ENCODE results near the gene RNU4-1. TPM values are rescaled to one million over a fixed set of nuclear protein-coding genes. Genes with fewer than 3 reads are reported as not detected.

Gene RNU4-1
- total RNA-seq, 1 donor from 2014 or later: 1,499 TPM

Other genes with a start within 250 kb of the RNU4-1 start
- gene RAB35, start 176.5 kb downstream of the RNU4-1 start, total RNA-seq: 25.6 TPM
- gene GCN1, start 98.5 kb downstream of the RNU4-1 start, total RNA-seq: 35.7 TPM
- gene RPLP0, start 92.1 kb downstream of the RNU4-1 start, total RNA-seq: 892 TPM
- 63.7 TPM for gene PXN, start 27.5 kb downstream of the RNU4-1 start, total RNA-seq
- gene RNU4-2, start 1.3 kb downstream of the RNU4-1 start, total RNA-seq: 12,991 TPM
- 9.0 TPM for gene SIRT4, start 9.1 kb upstream of the RNU4-1 start, total RNA-seq
- not detected for gene PLA2G1B, start 34.5 kb upstream of the RNU4-1 start, total RNA-seq
- gene MSI1, start 75.9 kb upstream of the RNU4-1 start, total RNA-seq: 6.4 TPM
- gene COX6A1, start 144.9 kb upstream of the RNU4-1 start, total RNA-seq: 135 TPM
- gene TRIAP1, start 153.1 kb upstream of the RNU4-1 start, total RNA-seq: 16.1 TPM
- gene GATC, start 153.2 kb upstream of the RNU4-1 start, total RNA-seq: 12.1 TPM
- 40.1 TPM for gene SRSF9, start 176.5 kb upstream of the RNU4-1 start, total RNA-seq
- 166 TPM for gene DYNLL1, start 202.9 kb upstream of the RNU4-1 start, total RNA-seq
- 42.9 TPM for gene COQ5, start 235.9 kb upstream of the RNU4-1 start, total RNA-seq
- 294 TPM for gene RNF10, start 241.1 kb upstream of the RNU4-1 start, total RNA-seq

Measured in Right ventricle myocardium inferior (tissue), 1 donor.